ENCODE results near the gene INPP5D.

INPP5D gene

GRCh38 chr2:233072838-233073237, 12.7 kb downstream of the INPP5D start:
- no peak for TF ChIP-seq CTCF (IDR thresholded peaks at IDR 0.05; ENCODE audit: borderline replicate concordance, control extremely low read depth, extremely low read depth, insufficient read depth, missing control alignments)
- in situ Hi-C loops (cut with MboI; ENCODE audit: low sequenced_read_pairs, unreplicated experiment): no loop called here
- no peak for DNase-seq (ENCODE audit: low spot score)

- in situ Hi-C loops (cut with MboI; ENCODE audit: low sequenced_read_pairs, unreplicated experiment): no loop called here
- no peak for TF ChIP-seq CTCF (IDR thresholded peaks at IDR 0.05; ENCODE audit: borderline replicate concordance, control extremely low read depth, extremely low read depth, insufficient read depth, missing control alignments)
- no peak for DNase-seq (ENCODE audit: low spot score)
Measured at GRCh38 chr2:233074106-233074505, 14.0 kb downstream of the INPP5D start.

- no peak for DNase-seq (ENCODE audit: low spot score)
- TF ChIP-seq CTCF (IDR thresholded peaks at IDR 0.05; ENCODE audit: borderline replicate concordance, control extremely low read depth, extremely low read depth, insufficient read depth, missing control alignments): no peak
- in situ Hi-C loops (cut with MboI; ENCODE audit: low sequenced_read_pairs, unreplicated experiment): no loop called here
Measured at GRCh38 chr2:233075141-233075965, 15.2 kb downstream of the INPP5D start.

- no peak for TF ChIP-seq CTCF (IDR thresholded peaks at IDR 0.05; ENCODE audit: borderline replicate concordance, control extremely low read depth, extremely low read depth, insufficient read depth, missing control alignments)
- in situ Hi-C loops (cut with MboI; ENCODE audit: low sequenced_read_pairs, unreplicated experiment): no loop called here
- peak; percentile 54 for DNase-seq (ENCODE audit: low spot score)
Measured at GRCh38 chr2:233075966-233076339, 15.8 kb downstream of the INPP5D start.

DNA sequence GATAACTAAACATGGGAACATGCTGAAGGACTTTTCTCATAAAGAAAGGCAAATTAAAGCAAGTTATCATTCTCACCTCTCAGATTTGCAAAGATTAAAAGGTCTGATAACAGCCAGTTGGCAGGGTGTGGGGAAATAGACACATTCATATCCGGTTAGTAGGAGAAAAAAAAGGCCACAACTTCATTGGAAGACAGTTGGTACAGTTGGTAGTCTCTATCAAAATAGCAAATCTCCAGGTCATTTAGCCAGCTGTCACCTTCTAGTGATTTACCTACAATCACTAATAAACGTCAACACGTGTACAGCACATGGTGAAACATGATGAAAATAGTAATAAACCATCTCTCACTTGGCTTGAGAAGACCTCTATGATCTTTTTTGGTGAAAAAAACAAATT, 16.6 kb downstream of the INPP5D start:
- in situ Hi-C loops (cut with MboI; ENCODE audit: low sequenced_read_pairs, unreplicated experiment): no loop called here
- DNase-seq (ENCODE audit: low spot score): no peak
- no peak for TF ChIP-seq CTCF (IDR thresholded peaks at IDR 0.05; ENCODE audit: borderline replicate concordance, control extremely low read depth, extremely low read depth, insufficient read depth, missing control alignments)

- TF ChIP-seq CTCF (IDR thresholded peaks at IDR 0.05; ENCODE audit: borderline replicate concordance, control extremely low read depth, extremely low read depth, insufficient read depth, missing control alignments): no peak
- in situ Hi-C loops (cut with MboI; ENCODE audit: low sequenced_read_pairs, unreplicated experiment): no loop called here
- DNase-seq (ENCODE audit: low spot score): peak; percentile 51
Measured at GRCh38 chr2:233079473-233079877, 19.3 kb downstream of the INPP5D start.

Data from GM13976 (cell line).